ENCODE results near the gene BMAL2. TPM values are rescaled to one million over a fixed set of nuclear protein-coding genes. Genes with fewer than 3 reads are reported as not detected.

BMAL2 gene
- total RNA-seq, 4 donors from 2014 or later, result 0.63 to 3.2 (median 0.68) TPM

DNA sequence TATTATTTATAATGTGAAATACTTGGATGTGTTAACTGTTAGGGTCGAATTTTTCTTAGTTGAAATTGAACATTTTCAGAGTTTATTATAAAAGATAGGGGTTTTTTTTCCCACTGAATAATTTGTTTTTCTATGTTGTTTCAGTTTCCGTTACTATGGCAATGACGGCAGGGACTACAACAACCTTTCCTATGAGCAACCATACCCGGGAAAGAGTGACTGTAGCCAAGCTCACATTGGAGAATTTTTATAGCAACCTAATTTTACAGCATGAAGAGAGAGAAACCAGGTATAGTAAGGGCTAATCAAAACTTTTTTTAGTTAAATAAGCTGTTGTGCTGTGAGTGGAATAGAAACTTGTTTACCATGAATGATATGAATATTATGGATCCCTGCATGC lies 35.1 kb upstream of the BMAL2 start:
- Histone ChIP-seq H3K36me3 (no peaks in the 10 kb centered on the region), H3K27me3 (no peaks in the 10 kb centered on the region), H3K4me1 (peaks cover 9 to 13% of the 10 kb centered on the region in 2 donors), H3K27ac (no peak overlapping the region), H3K4me3 (replicated peaks in 1 of 3) (no peak overlapping the region), H3K9me3 (no peaks in the 10 kb centered on the region)
- intact Hi-C loops (cut with DNase I), result loop anchor here (10.0 kb wide), 1 partner anchor 53 kb away; the partner anchor contains the start of gene STK38L
- WGBS, 2 donors, result 70 to 80% methylated on average over 4 of the region's 4 CpGs
- DNase-seq, result no peak
- TF ChIP-seq, protein P1, sequence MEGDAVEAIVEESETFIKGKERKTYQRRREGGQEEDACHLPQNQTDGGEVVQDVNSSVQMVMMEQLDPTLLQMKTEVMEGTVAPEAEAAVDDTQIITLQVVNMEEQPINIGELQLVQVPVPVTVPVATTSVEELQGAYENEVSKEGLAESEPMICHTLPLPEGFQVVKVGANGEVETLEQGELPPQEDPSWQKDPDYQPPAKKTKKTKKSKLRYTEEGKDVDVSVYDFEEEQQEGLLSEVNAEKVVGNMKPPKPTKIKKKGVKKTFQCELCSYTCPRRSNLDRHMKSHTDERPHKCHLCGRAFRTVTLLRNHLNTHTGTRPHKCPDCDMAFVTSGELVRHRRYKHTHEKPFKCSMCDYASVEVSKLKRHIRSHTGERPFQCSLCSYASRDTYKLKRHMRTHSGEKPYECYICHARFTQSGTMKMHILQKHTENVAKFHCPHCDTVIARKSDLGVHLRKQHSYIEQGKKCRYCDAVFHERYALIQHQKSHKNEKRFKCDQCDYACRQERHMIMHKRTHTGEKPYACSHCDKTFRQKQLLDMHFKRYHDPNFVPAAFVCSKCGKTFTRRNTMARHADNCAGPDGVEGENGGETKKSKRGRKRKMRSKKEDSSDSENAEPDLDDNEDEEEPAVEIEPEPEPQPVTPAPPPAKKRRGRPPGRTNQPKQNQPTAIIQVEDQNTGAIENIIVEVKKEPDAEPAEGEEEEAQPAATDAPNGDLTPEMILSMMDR (IDR thresholded peaks at IDR 0.05), result no peak

DNA sequence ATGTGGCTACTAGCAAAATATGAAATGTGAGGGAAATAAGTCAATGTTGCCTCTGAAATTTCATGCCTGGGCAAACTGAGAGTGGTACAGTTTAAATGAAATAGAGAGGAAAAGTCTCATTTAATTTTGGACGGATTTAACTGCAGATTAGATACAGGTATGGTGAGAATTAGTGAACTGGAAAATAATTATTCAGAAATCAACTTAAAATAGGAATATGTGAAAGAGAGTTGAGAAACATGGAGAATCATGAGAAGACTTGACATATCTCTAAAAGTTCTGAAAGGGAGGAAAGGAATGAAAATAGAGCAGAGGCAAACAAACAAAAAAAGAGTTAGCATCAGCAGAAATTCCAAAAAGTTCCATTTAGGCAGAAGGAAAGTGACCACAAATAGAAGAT lies 33.5 kb upstream of the BMAL2 start:
- intact Hi-C loops (cut with DNase I), result loop anchor here (10.0 kb wide), 1 partner anchor 54 kb away; the partner anchor contains the start of gene STK38L
- H3K4me3 ChIP-seq (replicated peaks in 1 of 3), result no peak overlapping the region
- 94 to 96% methylated on average over 1 of the region's 1 CpG for WGBS, 2 donors
- no peaks in the 10 kb centered on the region for H3K4me1 ChIP-seq
- TF ChIP-seq, protein P1 (IDR thresholded peaks at IDR 0.05), result no peak
- no peak for TF ChIP-seq POLR2A (IDR thresholded peaks at IDR 0.05)
- no peak for DNase-seq
- H3K27ac ChIP-seq, result no peak overlapping the region
- no peaks in the 10 kb centered on the region for H3K9me3 ChIP-seq
- no peaks in the 10 kb centered on the region for H3K27me3 ChIP-seq
- H3K36me3 ChIP-seq, result no peaks in the 10 kb centered on the region

DNA sequence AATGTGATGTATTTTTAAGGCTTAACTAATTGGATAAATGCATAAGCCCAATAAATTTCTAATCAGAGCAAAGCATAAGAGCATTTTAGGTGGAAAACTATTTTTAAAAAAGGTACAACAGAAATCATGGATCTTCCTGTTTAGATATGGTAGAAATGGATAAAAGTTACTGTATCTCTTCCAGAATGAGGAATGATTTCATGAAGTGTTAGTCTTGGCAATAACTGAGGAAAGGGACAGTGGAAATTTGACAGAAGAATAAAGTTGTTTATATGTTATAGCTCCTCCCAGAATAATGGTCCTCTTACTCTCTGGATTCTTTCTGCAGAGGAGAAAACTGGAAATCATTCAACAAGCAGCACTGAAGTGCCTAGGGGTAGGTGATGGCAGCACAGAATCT lies 32.4 kb upstream of the BMAL2 start:
- Histone ChIP-seq H3K9me3 (no peaks in the 10 kb centered on the region), H3K27ac (no peak overlapping the region), H3K4me1 (no peaks in the 10 kb centered on the region), H3K36me3 (no peaks in the 10 kb centered on the region), H3K27me3 (no peaks in the 10 kb centered on the region), H3K4me3 (replicated peaks in 1 of 3) (no peak overlapping the region)
- TF ChIP-seq, protein P1 (IDR thresholded peaks at IDR 0.05), result no peak
- no peak for TF ChIP-seq POLR2A (IDR thresholded peaks at IDR 0.05)
- intact Hi-C loops (cut with DNase I), result loop anchor here (10.0 kb wide), 1 partner anchor 275 kb away; the partner anchor contains the start of gene MED21
- DNase-seq, result no peak

DNA sequence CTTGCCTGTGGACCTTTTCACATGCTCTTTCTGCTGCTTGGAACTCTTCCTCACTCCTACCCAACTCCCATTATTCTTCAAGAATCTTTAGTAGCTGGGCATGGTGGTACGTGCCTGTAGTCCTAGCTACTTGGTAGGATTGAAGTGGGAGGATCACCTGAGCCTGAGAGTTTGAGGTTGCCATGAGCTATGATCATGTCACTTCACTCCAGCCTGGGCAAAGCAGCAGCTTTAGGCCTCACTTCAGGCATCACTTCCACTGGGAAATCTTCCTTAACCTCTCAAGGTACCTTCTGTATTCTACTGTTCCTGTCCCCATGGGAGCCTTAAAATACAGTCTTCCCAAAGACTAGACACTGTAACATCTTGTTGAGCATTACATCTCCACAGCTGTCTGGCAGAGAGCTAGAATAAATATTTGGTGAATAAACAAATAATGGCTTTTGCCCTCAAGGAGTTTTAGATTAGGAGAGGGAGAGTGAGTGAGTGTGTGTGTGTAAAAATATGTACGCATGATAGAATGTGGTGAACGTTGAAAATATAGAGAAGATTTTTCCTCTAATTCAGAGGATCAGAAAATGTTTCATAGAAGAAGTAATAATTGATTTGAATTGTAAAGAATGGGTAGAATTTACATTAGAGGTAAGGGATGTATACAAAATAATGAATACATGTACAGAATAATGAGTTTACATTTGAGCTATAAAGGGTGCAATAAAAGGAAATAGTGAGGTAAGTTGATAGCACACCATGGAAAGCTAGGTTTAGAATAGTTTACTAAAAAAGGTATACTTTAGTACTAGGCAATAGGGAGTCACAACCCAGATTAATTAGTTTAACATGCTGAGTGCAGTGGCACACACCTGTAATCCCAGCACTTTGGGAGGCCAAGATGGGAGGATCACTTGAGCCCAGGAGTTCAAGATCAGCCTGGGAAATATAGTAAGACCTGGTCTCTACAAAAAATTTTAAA lies 29.2 kb upstream of the BMAL2 start:
- Histone ChIP-seq H3K27me3 (no peaks in the 10 kb centered on the region), H3K27ac (no peak overlapping the region), H3K4me3 (replicated peaks in 1 of 3) (no peak overlapping the region), H3K36me3 (no peaks in the 10 kb centered on the region), H3K9me3 (no peaks in the 10 kb centered on the region), H3K4me1 (no peaks in the 10 kb centered on the region)
- DNase-seq, result no peak
- WGBS, 2 donors, result 89% methylated on average over 3 of the region's 3 CpGs
- TF ChIP-seq, protein P1 (IDR thresholded peaks at IDR 0.05), result no peak
- TF ChIP-seq POLR2A (IDR thresholded peaks at IDR 0.05), result no peak
- intact Hi-C loops (cut with DNase I), result loop anchor here (10.0 kb wide), 1 partner anchor 279 kb away; the partner anchor contains the start of gene MED21

DNA sequence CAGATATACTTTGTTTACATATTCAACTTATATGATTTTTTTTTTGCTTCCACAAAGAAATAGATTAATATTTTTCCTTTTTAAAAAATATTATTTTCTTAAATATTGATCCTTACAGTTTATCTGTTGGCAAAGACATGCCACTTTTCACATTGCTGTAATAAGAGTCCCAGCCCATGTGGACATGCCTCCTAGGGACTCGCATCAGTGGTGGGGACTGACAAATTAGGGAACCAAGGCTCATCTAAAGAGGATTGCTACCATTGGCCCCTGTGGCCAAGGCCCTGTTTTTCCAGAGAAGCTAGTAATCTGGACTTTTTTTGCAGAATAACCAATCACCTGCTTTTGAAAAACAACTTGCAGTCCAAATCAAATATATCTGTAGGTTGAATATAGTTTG lies 27.8 kb upstream of the BMAL2 start:
- intact Hi-C loops (cut with DNase I), result loop anchor here (10.0 kb wide), 1 partner anchor 280 kb away; the partner anchor contains the start of gene MED21
- peak overlapping the region in 1 of 3 donors; percentile 52 for H3K27ac ChIP-seq
- H3K9me3 ChIP-seq, result no peaks in the 10 kb centered on the region
- no peak for DNase-seq
- H3K4me1 ChIP-seq, result no peaks in the 10 kb centered on the region
- no peaks in the 10 kb centered on the region for H3K27me3 ChIP-seq
- H3K36me3 ChIP-seq, result peaks cover 9 to 10% of the 10 kb centered on the region in 2 donors
- TF ChIP-seq POLR2A (IDR thresholded peaks at IDR 0.05), result no peak
- TF ChIP-seq, protein P1 (IDR thresholded peaks at IDR 0.05), result no peak
- H3K4me3 ChIP-seq (replicated peaks in 1 of 3), result no peak overlapping the region
- 91 to 96% methylated on average over 1 of the region's 1 CpG for WGBS, 2 donors

Data from thyroid gland (tissue), 4 donors.